Mucosa of stomach (tissue), 1 donor: ENCODE measurements around the gene ZC3H18.

Experiments
- H3K27me3 ChIP-seq: one replicate; pipeline ENCODE4 v1.7.0; 2013; ENCODE audit warnings: mild to moderate bottlenecking, low read length; ENCODE audit not compliant: control insufficient read depth, insufficient read depth
- H3K36me3 ChIP-seq: one replicate; pipeline ENCODE4 v1.7.0; 2013; ENCODE audit warnings: low read length; ENCODE audit not compliant: control insufficient read depth, insufficient read depth
- H3K4me1 ChIP-seq: one replicate; pipeline ENCODE4 v1.7.0; 2013; ENCODE audit warnings: mild to moderate bottlenecking, low read length; ENCODE audit not compliant: control insufficient read depth, insufficient read depth
- H3K4me3 ChIP-seq: one replicate; pipeline ENCODE4 v1.7.0; 2013; ENCODE audit warnings: low read length
- H3K9ac ChIP-seq: one replicate; pipeline ENCODE4 v1.7.0; 2013; ENCODE audit warnings: mild to moderate bottlenecking, low read length, moderate library complexity
- H3K9me3 ChIP-seq: one replicate; pipeline ENCODE4 v1.7.0; 2013; ENCODE audit warnings: mild to moderate bottlenecking, low read length, moderate library complexity; ENCODE audit not compliant: control insufficient read depth
- donor health status: Pancreatic carcinoma.

ZC3H18 gene

DNA sequence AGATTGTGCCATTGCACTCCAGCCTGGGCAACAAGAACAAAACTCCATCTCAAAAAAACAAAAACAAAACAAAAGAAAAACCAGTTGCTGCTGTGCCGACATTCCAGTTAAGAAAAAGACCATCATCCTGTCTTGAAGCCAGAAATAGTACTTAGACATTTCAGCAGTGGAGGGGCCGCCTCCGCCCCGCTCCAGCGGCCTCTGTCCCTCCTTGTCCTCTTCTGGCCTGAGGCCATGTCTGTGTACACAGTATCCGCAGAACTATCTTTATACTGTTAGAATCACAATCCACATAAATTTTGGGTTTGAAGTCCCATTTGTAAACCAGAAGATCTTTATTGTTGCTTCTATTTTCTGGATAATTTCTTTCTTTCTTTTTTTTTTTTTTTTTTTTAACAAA, 24.9 kb downstream of the ZC3H18 start:
- Histone ChIP-seq H3K36me3 (no peaks in the 10 kb centered on the region), H3K4me3 (no peak overlapping the region), H3K27me3 (no peaks in the 10 kb centered on the region), H3K9me3 (no peaks in the 10 kb centered on the region), H3K9ac (no peak overlapping the region), H3K4me1 (no peaks in the 10 kb centered on the region)

DNA sequence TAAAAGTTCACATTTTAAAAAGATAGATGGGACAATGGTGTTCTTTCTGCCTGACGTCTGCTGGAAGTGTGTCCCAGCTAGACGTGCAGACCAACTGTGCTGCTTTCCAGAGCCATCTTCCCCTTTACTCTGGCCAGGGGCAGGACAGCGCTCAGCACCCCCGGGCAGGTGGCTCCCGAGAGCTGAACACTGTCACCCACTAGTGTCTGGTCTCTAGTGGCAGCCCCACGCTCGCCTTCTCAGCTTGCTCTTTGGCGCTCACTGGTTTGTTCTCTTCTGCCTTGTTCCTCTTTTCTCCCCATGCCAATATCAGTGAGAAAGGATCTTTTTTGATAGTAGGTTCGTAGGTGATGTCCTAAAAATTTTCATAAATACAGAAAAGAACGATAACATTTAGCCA, 25.7 kb downstream of the ZC3H18 start:
- Histone ChIP-seq H3K9me3 (no peaks in the 10 kb centered on the region), H3K36me3 (peaks cover 4% of the 10 kb centered on the region), H3K27me3 (no peaks in the 10 kb centered on the region), H3K4me1 (no peaks in the 10 kb centered on the region), H3K9ac (no peak overlapping the region), H3K4me3 (no peak overlapping the region)

DNA sequence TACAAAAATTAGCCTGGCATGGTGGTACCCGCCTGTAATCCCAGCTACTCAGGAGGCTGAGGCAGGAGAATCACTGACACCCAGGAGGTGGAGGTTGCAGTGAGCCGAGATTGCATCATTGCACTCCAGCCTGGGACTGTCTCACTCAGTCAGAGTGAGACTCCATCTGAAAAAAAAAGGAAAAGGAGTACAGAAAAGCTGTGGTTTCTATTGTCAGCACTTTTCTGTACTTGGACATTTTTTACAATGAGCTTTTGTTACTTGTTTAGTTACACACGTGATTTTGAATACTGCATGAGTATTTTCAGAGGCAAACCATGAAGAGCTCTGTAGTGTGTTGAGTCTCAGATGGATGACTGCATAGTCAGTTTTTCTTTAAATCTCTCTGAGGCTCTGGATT, 26.3 kb downstream of the ZC3H18 start:
- Histone ChIP-seq H3K36me3 (peaks cover 5% of the 10 kb centered on the region), H3K9ac (no peak overlapping the region), H3K27me3 (no peaks in the 10 kb centered on the region), H3K9me3 (no peaks in the 10 kb centered on the region), H3K4me3 (no peak overlapping the region), H3K4me1 (no peaks in the 10 kb centered on the region)

DNA sequence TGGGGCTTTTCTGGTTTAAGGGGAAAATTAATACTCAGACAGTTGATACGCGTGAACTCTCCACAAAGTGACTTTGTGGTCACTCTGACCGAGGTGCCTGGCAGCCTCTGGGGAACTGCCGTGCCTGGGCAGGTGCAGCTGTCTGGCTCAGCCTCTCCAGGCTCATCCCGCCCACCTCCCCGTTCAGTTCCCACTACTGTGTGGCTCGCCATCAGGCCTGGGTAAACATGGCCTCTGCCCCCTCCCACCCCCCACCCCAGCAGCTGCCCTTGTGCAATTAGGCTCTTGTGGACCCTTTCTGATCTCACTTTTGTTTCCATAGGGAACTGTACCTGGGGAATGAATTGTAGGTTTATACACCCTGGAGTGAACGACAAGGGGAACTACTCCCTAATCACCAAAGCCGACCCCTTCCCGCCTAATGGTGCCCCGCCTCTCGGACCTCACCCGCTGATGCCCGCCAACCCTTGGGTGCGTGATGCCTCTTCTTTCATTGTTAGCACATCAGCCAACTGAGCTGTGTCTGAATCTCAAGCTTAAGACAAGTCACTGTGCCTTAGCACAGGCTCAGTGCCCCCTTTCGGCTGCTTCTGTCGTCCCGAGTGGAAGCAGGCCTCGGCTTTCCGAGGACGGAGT, 27.8 kb downstream of the ZC3H18 start:
- H3K36me3 ChIP-seq, result peaks cover 11% of the 10 kb centered on the region
- no peaks in the 10 kb centered on the region for H3K4me1 ChIP-seq
- no peak overlapping the region for H3K4me3 ChIP-seq
- no peak overlapping the region for H3K9ac ChIP-seq
- no peaks in the 10 kb centered on the region for H3K27me3 ChIP-seq
- no peaks in the 10 kb centered on the region for H3K9me3 ChIP-seq

DNA sequence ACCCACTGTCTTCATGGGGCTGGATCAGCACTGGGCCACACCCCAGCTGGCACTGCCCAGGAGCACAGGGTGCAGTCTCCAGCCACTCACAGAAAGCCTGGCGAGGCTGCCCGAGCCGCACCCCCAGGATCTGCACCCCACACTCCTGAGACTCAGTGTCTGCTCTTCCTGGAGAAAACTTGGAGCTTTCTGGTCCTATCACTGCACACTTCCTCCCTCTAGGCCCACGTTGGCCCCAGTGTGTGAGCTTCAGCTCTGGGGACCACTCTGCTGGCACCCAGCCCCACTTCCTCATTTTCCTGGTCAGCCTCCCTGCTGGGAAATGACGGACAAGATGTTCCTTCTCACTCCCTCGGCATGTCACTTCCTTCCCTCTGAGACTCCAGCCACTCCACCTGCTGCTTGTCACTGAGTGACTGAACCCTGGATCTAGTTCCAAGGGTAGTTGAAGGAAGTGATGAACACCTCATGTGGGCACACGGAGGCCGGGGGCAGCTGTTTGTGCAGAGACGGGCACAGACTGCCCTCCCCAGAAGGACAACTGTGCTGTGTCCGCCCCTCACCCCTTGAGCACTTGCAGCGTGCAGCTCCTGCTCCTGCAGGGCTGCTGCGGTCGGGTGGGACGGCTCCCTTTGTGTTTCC, 29.0 kb downstream of the ZC3H18 start:
- Histone ChIP-seq H3K4me3 (no peak overlapping the region), H3K4me1 (no peaks in the 10 kb centered on the region), H3K9me3 (no peaks in the 10 kb centered on the region), H3K36me3 (peaks cover 11% of the 10 kb centered on the region), H3K27me3 (no peaks in the 10 kb centered on the region), H3K9ac (no peak overlapping the region)

DNA sequence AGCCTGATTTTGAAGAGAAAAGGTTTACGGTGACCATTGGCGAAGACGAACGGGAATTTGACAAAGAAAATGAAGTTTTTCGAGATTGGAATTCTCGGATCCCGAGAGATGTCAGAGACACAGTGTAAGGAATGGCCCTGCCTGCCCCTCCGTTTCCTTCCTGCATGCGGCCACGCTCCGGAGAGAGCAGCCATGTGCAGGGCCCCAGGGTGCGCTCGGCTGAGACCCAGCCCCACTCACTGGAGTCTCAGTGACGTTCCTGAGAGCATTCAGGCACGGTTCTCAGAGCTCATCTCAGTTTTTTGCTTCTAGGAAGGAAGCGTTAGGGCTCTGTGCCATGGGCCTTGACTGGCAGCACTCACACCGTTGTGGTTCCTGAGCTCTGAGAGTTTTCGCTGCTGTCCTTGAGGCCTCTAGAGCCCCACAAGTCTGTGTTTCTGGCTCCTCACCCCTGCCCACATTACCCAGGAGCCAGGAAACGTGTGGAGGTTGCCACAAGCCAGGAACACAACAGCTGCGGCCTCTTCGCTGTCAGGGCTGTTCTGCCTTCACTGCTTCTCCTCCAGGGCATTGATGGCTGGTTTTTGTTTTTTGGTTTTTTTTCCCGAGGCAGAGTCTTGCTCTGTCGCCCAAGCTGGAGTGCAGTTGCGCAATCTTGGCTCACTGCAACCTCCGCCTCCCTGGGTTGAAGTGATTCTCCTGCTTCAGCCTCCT, 29.8 kb downstream of the ZC3H18 start:
- Histone ChIP-seq H3K4me1 (no peaks in the 10 kb centered on the region), H3K4me3 (no peak overlapping the region), H3K36me3 (peaks cover 11% of the 10 kb centered on the region), H3K9ac (no peak overlapping the region), H3K9me3 (no peaks in the 10 kb centered on the region), H3K27me3 (no peaks in the 10 kb centered on the region)

DNA sequence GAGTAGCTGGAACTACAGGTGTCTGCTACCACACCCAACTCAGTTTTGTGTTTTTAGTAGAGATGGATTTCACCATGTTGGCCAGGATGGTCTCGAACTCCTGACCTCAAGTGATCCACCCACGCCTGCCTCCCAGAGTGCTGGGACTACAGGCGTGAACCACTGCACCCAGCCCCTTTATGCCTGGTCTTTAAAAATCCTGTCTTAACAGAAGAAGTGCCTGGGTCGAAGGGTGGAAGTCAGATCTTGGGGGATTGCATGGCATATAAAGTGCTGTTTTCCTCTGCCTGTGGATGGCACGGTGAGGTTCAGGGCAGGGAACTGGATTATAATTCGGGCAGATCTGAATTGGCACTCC, 30.3 kb downstream of the ZC3H18 start:
- Histone ChIP-seq H3K4me3 (no peak overlapping the region), H3K27me3 (no peaks in the 10 kb centered on the region), H3K4me1 (no peaks in the 10 kb centered on the region), H3K9me3 (no peaks in the 10 kb centered on the region), H3K9ac (no peak overlapping the region), H3K36me3 (peaks cover 15% of the 10 kb centered on the region)

DNA sequence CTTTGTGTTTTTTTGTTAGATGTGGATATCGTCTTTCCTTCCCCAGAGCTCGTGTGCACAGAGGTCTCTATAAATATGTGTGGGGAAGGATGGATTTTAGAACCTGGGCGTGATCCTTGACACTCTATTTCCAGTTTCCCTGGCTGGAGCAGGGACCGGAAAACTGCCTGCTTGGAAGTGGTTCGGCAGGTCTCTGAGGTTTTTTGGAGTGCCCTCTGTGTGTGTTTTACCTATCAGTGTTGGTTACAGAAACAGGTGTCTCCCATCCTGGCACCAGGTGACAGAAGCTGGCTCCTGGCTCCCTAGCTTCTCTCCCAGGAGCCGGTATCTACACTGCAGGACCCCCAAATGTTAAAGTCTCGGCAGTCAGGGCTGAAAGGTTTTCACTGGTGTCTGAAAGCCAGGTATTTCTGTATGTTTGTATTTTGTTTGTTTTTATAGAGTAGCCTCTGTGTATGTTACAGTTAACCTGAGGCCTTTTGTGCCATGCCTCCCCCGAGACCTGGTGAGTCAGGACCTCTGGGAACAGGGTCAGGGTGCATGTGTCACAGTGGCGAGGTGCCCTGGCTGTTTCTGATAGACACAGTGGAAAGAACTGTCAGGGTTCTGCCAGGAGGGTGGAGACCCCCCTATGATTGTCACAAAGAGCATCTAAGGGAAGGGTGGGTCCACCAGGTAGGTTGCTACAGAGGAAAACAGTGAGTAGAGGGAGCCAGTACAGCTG, 31.3 kb downstream of the ZC3H18 start:
- H3K9ac ChIP-seq, result no peak overlapping the region
- H3K9me3 ChIP-seq, result no peaks in the 10 kb centered on the region
- no peak overlapping the region for H3K4me3 ChIP-seq
- H3K27me3 ChIP-seq, result no peaks in the 10 kb centered on the region
- H3K4me1 ChIP-seq, result no peaks in the 10 kb centered on the region
- peaks cover 15% of the 10 kb centered on the region for H3K36me3 ChIP-seq

DNA sequence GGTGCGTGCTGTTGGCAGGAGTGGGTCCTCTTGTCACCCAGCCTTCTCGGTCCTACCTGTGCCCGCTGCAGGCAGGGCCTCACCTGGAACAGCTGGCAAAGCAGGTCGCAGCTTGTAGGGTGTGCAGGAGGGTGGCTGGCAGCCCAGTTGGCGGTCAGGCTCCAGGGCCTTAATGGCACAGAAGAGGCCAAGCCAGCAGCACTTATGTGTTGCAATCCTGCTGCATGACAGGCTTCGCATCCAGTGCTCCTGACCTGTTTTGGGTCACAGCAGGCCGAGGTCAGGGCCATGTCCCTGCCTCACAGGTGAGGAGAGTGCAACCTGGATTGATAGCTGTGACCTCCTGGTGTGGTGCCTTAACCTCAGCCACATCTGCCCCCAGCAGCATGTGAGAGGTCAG, 31.9 kb downstream of the ZC3H18 start:
- peaks cover 15% of the 10 kb centered on the region for H3K36me3 ChIP-seq
- no peak overlapping the region for H3K9ac ChIP-seq
- H3K4me1 ChIP-seq, result no peaks in the 10 kb centered on the region
- H3K9me3 ChIP-seq, result no peaks in the 10 kb centered on the region
- H3K27me3 ChIP-seq, result no peaks in the 10 kb centered on the region
- H3K4me3 ChIP-seq, result no peak overlapping the region

DNA sequence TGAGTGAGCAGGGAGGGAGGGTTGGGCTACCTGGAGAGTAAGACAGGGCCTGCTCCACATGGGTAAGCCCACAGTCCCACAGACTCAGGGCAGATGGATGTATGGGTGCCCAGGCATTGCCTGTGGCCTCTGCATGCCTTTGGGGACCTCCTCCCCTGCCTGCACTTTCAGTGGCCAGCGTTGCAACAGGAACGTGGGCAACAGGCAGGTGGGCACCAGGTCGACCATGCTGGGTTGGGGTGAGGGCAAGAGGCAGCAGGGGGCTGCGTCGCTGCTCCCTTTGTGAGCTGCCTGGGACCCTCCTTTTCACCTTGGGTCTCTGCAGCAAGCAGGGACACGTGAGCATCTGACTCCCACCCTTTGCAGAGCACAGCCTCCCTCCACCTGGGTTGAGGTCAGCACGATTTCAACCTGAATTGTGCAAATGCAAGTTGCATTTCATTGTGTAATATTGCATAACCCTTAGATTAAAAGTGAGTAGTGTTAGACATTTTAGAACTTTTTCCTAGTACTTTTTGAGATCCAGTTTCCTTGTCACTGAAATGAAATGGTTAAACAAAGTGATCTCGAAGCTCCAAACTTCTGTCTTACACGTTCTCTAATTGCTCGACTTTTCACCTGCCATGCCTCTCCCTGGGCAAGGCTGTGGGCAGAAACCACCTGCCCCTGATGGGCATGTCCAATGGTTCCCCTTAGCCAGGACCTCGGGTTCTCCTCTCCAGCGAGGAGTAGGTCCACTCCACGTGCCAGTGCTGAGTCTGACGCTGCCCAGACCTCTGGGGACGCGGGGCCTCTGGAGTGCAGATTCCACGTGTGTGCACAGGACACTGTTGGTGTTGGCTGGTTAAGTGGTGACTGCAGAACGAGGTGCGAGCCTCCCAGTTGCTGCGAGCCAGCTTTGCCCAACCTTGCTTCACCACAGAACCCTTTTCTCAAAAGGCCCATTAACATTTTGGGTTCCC, 35.3 kb downstream of the ZC3H18 start:
- Histone ChIP-seq H3K4me1 (no peaks in the 10 kb centered on the region), H3K36me3 (peaks cover 17% of the 10 kb centered on the region), H3K27me3 (no peaks in the 10 kb centered on the region), H3K9ac (no peak overlapping the region), H3K4me3 (no peak overlapping the region), H3K9me3 (no peaks in the 10 kb centered on the region)

DNA sequence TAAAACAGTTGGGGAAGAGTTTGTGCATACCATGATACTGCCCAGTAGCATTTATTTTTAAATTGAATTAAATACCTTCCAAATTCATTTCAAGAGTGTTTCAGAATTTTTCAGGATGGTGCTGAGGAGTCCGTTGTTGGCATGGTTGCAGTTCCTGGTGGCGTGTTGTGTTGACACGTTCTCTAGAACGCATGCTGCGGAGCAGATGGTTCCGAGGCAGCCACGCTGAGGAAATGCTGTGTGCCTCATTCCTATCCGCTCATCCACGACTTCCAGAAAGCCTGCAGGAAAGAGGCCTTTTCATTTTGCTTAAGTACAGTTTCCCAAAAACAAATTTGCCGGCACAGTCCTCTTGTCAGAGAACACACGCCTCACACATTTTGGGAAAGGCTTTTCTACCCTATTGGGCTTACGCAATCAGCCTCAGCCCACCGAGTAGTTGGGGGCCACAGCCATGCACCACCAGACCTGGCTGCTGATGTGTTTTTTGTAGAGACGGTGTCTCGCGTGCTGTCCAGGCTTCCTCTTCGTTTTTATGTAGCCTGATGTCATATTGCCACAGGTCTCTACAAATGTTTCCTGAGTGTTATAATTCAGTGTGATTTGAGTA, 36.0 kb downstream of the ZC3H18 start:
- no peaks in the 10 kb centered on the region for H3K27me3 ChIP-seq
- H3K36me3 ChIP-seq, result peaks cover 17% of the 10 kb centered on the region
- H3K4me3 ChIP-seq, result no peak overlapping the region

More for the DNA sequence above, 36.0 kb downstream of the ZC3H18 start:
- Histone ChIP-seq H3K4me1 (no peaks in the 10 kb centered on the region), H3K9me3 (no peaks in the 10 kb centered on the region), H3K9ac (no peak overlapping the region)
